Progenitor cell of endocrine pancreas (in vitro differentiated cells): ENCODE results near the gene CIT. TPM values are rescaled to one million over a fixed set of nuclear protein-coding genes. Genes with fewer than 3 reads are reported as not detected.

Source experiments
- DNase-seq: peaks from one replicate; pipeline ENCODE4 v3.0.0; 2021; ENCODE audit warnings: low spot score; ENCODE audit not compliant: unreplicated experiment
- H3K27ac Mint-ChIP-seq: 2 replicates; pipeline ENCODE4 v1.8.0; 2021; ENCODE audit warnings: mild to moderate bottlenecking, moderate library complexity, mixed read lengths
- H3K27me3 Mint-ChIP-seq: 2 replicates; pipeline ENCODE4 v1.8.0; 2021; ENCODE audit warnings: mixed read lengths
- H3K36me3 Mint-ChIP-seq: 2 replicates; pipeline ENCODE4 v1.8.0; 2022; ENCODE audit warnings: mixed read lengths; ENCODE audit not compliant: insufficient read depth
- H3K4me1 Mint-ChIP-seq: 2 replicates; pipeline ENCODE4 v1.8.0; 2021; ENCODE audit warnings: low read depth, mixed read lengths
- H3K4me3 Mint-ChIP-seq: 2 replicates; pipeline ENCODE4 v1.8.0; 2021; ENCODE audit warnings: low read depth, mild to moderate bottlenecking, moderate library complexity, mixed read lengths
- H3K9me3 Mint-ChIP-seq: 2 replicates; pipeline ENCODE4 v1.8.0; 2021; ENCODE audit warnings: low read depth, mixed read lengths
- CTCF ChIP-seq: fragments of 200-600 bp; sonication (generic); IDR thresholded peaks from one replicate; pipeline ENCODE4 v1.5.0; 2021; ENCODE audit warnings: antibody characterized with exemption, mild to moderate bottlenecking; ENCODE audit not compliant: unreplicated experiment
- total RNA-seq: library from RNA; stranded (reverse); gene quantifications from 2 replicates; pipeline ENCODE4 v1.2.1, GENCODE V29; 2021

The CIT gene
- total RNA-seq, 1 donor from 2014 or later, result 44.1 TPM

GRCh38 chr12:119679490-119679889 lies 197.6 kb downstream of the CIT start:
- H3K36me3 Mint-ChIP-seq, result peaks cover 39% of the 10 kb centered on the region
- H3K4me3 Mint-ChIP-seq, result no peak overlapping the region
- H3K27ac Mint-ChIP-seq, result no peak overlapping the region
- TF ChIP-seq CTCF, result no peak
- no peaks in the 10 kb centered on the region for H3K9me3 Mint-ChIP-seq
- no peak for DNase-seq
- no peaks in the 10 kb centered on the region for H3K27me3 Mint-ChIP-seq
- H3K4me1 Mint-ChIP-seq, result peaks cover 20% of the 10 kb centered on the region

DNA sequence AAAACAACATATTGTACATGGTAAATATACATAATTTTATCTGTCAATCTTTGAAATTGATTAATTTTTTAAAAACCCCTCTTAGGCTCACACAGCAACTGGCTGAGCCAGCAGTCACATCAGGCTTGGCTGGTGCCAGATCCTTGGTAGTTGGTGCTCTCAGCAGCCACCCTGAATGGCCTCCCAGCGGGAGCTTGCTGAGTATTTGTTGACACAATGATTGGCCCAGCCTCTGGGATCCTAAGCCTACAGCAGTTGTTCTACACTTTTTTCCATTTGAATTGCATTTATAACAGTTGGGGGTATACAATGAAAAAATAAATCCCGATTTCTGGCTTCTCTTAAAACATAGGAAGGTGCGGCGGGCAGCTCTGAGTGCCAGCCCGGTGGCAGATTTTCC lies 198.0 kb downstream of the CIT start:
- Mint-ChIP-seq H3K27ac (no peak overlapping the region), H3K4me3 (no peak overlapping the region), H3K4me1 (peaks cover 18% of the 10 kb centered on the region), H3K36me3 (peaks cover 43% of the 10 kb centered on the region), H3K9me3 (no peaks in the 10 kb centered on the region), H3K27me3 (no peaks in the 10 kb centered on the region)
- no peak for DNase-seq
- TF ChIP-seq CTCF, result no peak

- Mint-ChIP-seq H3K4me1 (peaks cover 13% of the 10 kb centered on the region), H3K27ac (no peak overlapping the region), H3K9me3 (no peaks in the 10 kb centered on the region), H3K27me3 (no peaks in the 10 kb centered on the region), H3K4me3 (no peak overlapping the region), H3K36me3 (peaks cover 49% of the 10 kb centered on the region)
- no peak for TF ChIP-seq CTCF
- DNase-seq, result no peak
Measured at GRCh38 chr12:119678459-119678858, 198.7 kb downstream of the CIT start.

DNA sequence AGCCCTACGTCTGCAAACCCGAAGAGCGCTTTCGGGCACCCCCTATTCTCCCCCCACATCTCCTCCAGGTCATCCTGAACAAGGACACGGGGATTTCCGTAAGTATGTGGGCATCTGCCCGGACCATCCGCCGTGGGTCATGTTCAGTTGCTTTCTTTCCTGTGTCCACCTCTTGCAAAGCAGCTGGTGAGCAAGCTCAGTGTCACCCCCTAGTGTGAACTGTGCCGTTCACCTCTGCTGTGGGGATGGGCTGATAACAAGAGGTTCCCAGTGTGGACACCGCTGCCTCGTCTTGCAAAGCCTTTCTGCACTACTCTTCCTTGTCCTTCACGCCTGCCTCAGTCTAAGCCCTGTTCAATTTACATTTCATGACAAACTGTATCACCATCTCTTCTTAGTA lies 200.5 kb downstream of the CIT start:
- Mint-ChIP-seq H3K36me3 (peaks cover 62% of the 10 kb centered on the region), H3K27me3 (no peaks in the 10 kb centered on the region), H3K4me1 (peaks cover 6% of the 10 kb centered on the region), H3K9me3 (no peaks in the 10 kb centered on the region), H3K4me3 (no peak overlapping the region), H3K27ac (no peak overlapping the region)
- TF ChIP-seq CTCF, result no peak
- DNase-seq, result no peak

DNA sequence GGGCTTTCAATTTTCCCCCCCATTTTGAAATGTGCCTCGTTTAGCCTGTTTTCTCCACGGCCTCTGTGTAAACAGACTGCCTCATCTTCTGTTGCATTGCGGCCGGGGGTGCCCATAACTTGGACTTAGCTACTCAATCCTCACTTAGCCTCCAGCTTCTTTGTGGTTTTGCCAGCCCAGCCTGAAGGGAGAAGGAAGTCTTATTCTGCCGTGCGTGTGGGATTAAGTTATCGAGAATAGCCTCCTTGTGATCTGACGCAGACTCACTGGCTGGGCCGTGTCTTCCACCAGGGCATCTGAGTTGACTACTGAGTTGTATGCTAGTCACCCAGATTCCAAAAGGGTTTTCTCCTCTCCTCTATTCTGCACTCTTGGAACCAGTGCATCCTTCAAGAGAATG lies 201.1 kb downstream of the CIT start:
- peaks cover 11% of the 10 kb centered on the region for H3K4me1 Mint-ChIP-seq
- no peaks in the 10 kb centered on the region for H3K9me3 Mint-ChIP-seq
- no peak for DNase-seq
- H3K36me3 Mint-ChIP-seq, result peaks cover 63% of the 10 kb centered on the region
- no peak overlapping the region for H3K27ac Mint-ChIP-seq
- no peak for TF ChIP-seq CTCF
- no peak overlapping the region for H3K4me3 Mint-ChIP-seq
- H3K27me3 Mint-ChIP-seq, result no peaks in the 10 kb centered on the region

GRCh38 chr12:119674560-119674959 lies 202.6 kb downstream of the CIT start:
- H3K4me1 Mint-ChIP-seq, result peaks cover 25% of the 10 kb centered on the region
- H3K27ac Mint-ChIP-seq, result no peak overlapping the region
- H3K27me3 Mint-ChIP-seq, result no peaks in the 10 kb centered on the region
- H3K9me3 Mint-ChIP-seq, result no peaks in the 10 kb centered on the region
- no peak for TF ChIP-seq CTCF
- peaks cover 59% of the 10 kb centered on the region for H3K36me3 Mint-ChIP-seq
- no peak for DNase-seq
- H3K4me3 Mint-ChIP-seq, result no peak overlapping the region
